HG02588 (cell line): Measurements from ENCODE around the gene SPATA17.
"Not testable (repeated sequence)": the region's sequence is repeated elsewhere in the genome, so short reads cannot be mapped to it uniquely, and the experiment has no call there.

ENCODE experiments used
- ATAC-seq: cut with Tn5 transposase; IDR thresholded peaks from one replicate; pipeline ENCODE4 v1.9.1; 2021; ENCODE audit warnings: mild to moderate bottlenecking, moderate library complexity; ENCODE audit not compliant: unreplicated experiment

The SPATA17 gene

GRCh38 chr1:217630711-217631591 is at the start of gene SPATA17, which contains the start of gene GPATCH2:
SPATA17 (plus strand) TSS chr1:217631344; CDS start chr1:217631379, 35 bp downstream.
GPATCH2 (minus strand) TSS chr1:217631090; CDS start chr1:217630971, 119 bp downstream.
- peak; percentile 98 for ATAC-seq

GRCh38 chr1:217584286-217584811 is 46.8 kb upstream of the SPATA17 start:
- ATAC-seq, result not testable (repeated sequence)

GRCh38 chr1:217585577-217585976 is 45.6 kb upstream of the SPATA17 start:
- ATAC-seq, result no peak

- no peak for ATAC-seq
Measured at GRCh38 chr1:217586586-217586985, 44.6 kb upstream of the SPATA17 start.

- no peak for ATAC-seq
Measured at GRCh38 chr1:217590598-217590997, 40.5 kb upstream of the SPATA17 start.

- no peak for ATAC-seq
Measured at GRCh38 chr1:217599154-217599553, 32.0 kb upstream of the SPATA17 start.

- ATAC-seq, result no peak
Measured at GRCh38 chr1:217602380-217602779, 28.8 kb upstream of the SPATA17 start.

GRCh38 chr1:217605390-217605789 is 25.8 kb upstream of the SPATA17 start:
- no peak for ATAC-seq

- ATAC-seq, result no peak
Measured at GRCh38 chr1:217614200-217614712, 16.9 kb upstream of the SPATA17 start.

GRCh38 chr1:217617126-217617525 is 14.0 kb upstream of the SPATA17 start:
- ATAC-seq, result no peak

GRCh38 chr1:217620814-217621213 is 10.3 kb upstream of the SPATA17 start:
- peak; percentile 99 for ATAC-seq

GRCh38 chr1:217622042-217622441 is 9.1 kb upstream of the SPATA17 start:
- no peak for ATAC-seq

GRCh38 chr1:217626321-217626720 is 4.8 kb upstream of the SPATA17 start:
- no peak for ATAC-seq

- no peak for ATAC-seq
Measured at GRCh38 chr1:217627431-217627830, 3.7 kb upstream of the SPATA17 start.

- ATAC-seq, result no peak
Measured at GRCh38 chr1:217642455-217642854, 11.3 kb downstream of the SPATA17 start.

- no peak for ATAC-seq
Measured at GRCh38 chr1:217647791-217648190, 16.6 kb downstream of the SPATA17 start.

- ATAC-seq, result no peak
Measured at GRCh38 chr1:217650674-217651073, 19.5 kb downstream of the SPATA17 start.

GRCh38 chr1:217660353-217661062 is 29.4 kb downstream of the SPATA17 start:
- ATAC-seq, result no peak

GRCh38 chr1:217661407-217661806 is 30.3 kb downstream of the SPATA17 start:
- ATAC-seq, result peak; percentile 39

GRCh38 chr1:217668351-217668940 is 37.3 kb downstream of the SPATA17 start:
- no peak for ATAC-seq

- ATAC-seq, result peak; percentile 80
Measured at GRCh38 chr1:217673387-217673786, 42.2 kb downstream of the SPATA17 start.
